SKM-1 treated with dmso at 0.1 percent for 144 hours (cell line): ENCODE measurements around the gene BRD8.
"Not testable (repeated sequence)": the region's sequence is repeated elsewhere in the genome, so short reads cannot be mapped to it uniquely, and the experiment has no call there.

Experiments used
- DNase-seq: peaks from one replicate; lab custom pipeline; 2025; ENCODE audit not compliant: unreplicated experiment; lab: John Stamatoyannopoulos, UW

BRD8 gene

GRCh38 chr5:138159666-138160065 lies 18.8 kb downstream of the BRD8 start:
- no peak for DNase-seq

GRCh38 chr5:138157626-138158025 lies 20.8 kb downstream of the BRD8 start:
- DNase-seq, result no peak

- DNase-seq, result not testable (repeated sequence)
These were observed 22.5 kb downstream of the BRD8 start for GRCh38 chr5:138155977-138156376.

- no peak for DNase-seq
These were observed 28.9 kb downstream of the BRD8 start for GRCh38 chr5:138149530-138149929.

GRCh38 chr5:138148811-138149210 lies 29.6 kb downstream of the BRD8 start:
- no peak for DNase-seq

GRCh38 chr5:138143578-138143977 lies 34.9 kb downstream of the BRD8 start:
- not testable (repeated sequence) for DNase-seq

GRCh38 chr5:138141734-138142133 lies 36.7 kb downstream of the BRD8 start:
- no peak for DNase-seq

- no peak for DNase-seq
These were observed 38.2 kb downstream of the BRD8 start for GRCh38 chr5:138140268-138140667.

- peak; percentile 11 for DNase-seq
These were observed 38.7 kb downstream of the BRD8 start for GRCh38 chr5:138139781-138140090.

GRCh38 chr5:138138949-138139780 lies 39.3 kb downstream of the BRD8 start, which contains the start of gene NME5:
Gene NME5, minus strand, starts transcription at chr5:138139428. Its CDS starts 648 bp downstream, at chr5:138138780.
- no peak for DNase-seq

- no peak for DNase-seq
These were observed 45.9 kb downstream of the BRD8 start for GRCh38 chr5:138132543-138132942.

- no peak for DNase-seq
These were observed 49.1 kb downstream of the BRD8 start for GRCh38 chr5:138129347-138129746.

- no peak for DNase-seq
These were observed 50.1 kb downstream of the BRD8 start for GRCh38 chr5:138128334-138128733.

- no peak for DNase-seq
These were observed 63.2 kb downstream of the BRD8 start for GRCh38 chr5:138115254-138115653.

- no peak for DNase-seq
These were observed 66.5 kb downstream of the BRD8 start for GRCh38 chr5:138111937-138112336.

- DNase-seq, result no peak
These were observed 67.2 kb downstream of the BRD8 start for GRCh38 chr5:138111181-138111580.

- no peak for DNase-seq
These were observed 68.0 kb downstream of the BRD8 start for GRCh38 chr5:138110266-138110963.

- DNase-seq, result no peak
These were observed 68.8 kb downstream of the BRD8 start for GRCh38 chr5:138109463-138110265.

GRCh38 chr5:138107213-138107612 lies 71.2 kb downstream of the BRD8 start:
- no peak for DNase-seq

- DNase-seq, result no peak
These were observed 72.7 kb downstream of the BRD8 start for GRCh38 chr5:138105709-138106108.

GRCh38 chr5:138103319-138103637 lies 75.2 kb downstream of the BRD8 start:
- no peak for DNase-seq
